ELR (cell line): ENCODE results near the gene ESPNL.

Source experiments
- DNase-seq: peaks from one replicate; pipeline ENCODE4 v3.0.0-alpha.2; 2015; ENCODE audit warnings: low read depth

ESPNL gene

DNA sequence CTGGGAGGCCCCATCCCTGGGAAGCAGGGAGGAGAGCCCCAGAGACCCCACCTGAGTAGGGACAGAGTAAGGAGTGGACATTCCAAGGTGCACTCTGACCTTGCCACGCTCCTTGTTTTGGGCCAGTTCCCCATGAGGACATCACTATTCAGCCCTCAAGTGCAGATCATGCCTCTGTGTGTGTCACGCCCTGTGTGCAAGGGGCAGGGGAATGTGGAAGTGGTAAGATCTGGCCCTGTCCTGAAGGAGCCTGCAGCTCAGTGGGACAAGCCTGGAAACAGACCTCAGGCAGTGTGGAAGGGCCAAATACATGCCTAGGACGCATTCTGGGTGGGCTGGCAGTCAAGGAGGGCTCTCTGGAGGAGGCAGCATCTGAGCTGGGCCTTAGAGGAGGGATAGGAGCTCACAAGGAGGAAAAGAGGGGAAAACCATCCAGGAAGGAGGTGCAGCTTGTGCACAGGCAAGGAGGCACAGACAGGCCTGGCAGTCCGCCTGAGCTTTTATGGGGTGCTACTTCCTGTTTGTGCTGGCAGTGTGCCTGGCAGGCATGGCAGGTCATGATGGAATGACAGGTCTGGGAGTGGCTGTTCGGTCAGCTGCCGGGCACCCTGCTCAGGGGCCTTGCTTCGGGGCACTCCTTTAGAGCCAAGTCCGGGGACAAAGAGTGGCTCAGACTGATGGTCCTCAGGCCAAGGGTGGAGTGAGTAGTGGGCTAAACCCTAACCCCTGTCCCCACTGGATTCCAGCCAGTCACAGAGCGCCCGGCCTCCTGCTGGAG is 41.6 kb downstream of the ESPNL start:
- peak; percentile 58 for DNase-seq

DNA sequence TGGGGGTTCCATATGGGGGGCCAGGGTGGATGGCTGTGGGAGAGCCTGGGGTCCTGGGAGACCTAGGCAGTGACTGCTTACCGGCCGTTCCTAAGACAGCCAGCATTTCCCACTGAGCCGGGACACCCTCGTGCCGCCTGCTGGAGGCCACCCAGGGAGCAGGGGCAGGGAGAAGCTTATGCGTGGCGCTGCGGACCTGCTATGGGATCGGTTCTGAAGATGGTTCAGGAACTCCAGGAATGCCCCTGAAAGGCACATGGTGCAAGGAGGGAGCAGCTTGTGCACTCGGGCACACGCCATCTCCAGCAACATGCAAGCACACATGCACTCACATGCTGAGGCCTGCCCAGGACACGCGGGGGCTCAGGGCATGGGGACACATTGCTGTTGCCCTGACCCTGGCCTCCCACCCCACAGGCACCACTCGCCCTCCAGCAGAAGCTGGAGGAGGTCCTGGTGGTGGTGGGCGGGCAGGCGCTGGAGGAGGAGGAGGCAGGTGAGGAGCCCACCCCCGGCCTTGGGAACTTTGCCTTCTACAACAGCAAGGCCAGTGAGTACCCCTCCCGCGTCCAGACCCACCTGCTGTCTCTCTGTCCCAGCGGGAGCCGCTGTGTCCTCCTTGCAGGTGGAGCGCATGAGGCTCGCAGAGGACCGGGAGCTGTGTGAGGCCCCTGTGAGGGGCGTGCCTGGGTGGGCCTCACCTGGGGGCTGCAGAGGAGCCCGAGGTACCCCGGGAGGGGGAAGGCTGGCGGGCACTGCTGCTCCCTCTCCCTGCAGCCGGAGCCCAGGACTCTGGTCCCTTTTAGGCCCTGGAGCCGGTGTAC is 42.5 kb downstream of the ESPNL start:
- no peak for DNase-seq

DNA sequence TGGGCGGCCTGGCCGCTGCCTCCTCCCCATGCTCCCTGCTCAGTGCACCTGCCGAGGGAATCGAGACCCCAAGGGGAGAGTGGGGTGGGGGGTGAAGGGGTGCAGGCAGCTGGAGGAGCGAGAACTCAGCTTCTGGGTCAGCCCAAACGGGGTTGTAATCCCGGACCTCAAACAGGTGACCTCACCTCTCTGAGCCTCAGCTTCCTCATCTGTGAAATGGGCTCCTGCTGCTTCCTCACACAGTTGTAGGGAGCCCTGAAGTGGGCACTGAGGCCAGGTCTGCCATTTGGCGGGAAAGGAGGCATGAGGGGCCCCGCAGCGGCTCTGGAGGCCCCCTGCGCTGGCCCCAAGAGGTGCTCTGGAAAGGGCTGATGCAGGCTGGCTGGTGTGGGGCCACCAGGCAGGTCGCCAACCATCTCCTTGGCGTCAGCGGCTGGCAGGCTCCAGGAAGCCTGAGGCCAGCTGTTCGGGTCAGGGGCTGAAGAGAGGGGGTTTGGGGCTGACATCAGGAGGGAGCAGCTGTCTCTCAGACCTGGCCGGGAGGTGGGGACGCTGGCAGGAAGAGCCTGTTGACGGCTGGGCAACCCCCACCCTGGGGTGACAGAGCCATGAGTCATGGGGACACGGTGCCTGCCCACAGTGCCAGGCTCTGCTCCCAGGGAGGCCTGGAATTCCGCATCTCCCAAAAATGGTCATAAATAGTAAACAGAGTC is 43.3 kb downstream of the ESPNL start:
- peak; percentile 77 for DNase-seq

DNA sequence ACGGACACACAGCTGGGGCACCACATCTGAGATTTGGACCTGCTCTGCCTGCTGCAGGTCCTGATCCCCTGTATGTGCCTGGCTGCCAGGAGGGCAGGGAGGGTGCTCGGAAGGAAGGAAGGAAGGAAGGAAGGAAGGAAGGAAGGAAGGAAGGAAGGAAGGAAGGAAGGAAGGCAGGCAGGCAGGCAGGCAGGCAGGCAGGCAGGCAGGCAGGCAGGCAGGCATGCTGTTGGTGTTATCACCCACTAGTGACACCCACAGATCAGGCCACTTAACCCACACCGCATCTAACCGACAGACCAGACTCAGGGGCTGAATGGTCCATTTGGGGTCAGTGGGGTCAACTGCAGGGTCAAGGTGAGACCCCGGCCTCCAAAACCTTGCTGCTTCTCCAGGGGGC is 44.1 kb downstream of the ESPNL start:
- no peak for DNase-seq

DNA sequence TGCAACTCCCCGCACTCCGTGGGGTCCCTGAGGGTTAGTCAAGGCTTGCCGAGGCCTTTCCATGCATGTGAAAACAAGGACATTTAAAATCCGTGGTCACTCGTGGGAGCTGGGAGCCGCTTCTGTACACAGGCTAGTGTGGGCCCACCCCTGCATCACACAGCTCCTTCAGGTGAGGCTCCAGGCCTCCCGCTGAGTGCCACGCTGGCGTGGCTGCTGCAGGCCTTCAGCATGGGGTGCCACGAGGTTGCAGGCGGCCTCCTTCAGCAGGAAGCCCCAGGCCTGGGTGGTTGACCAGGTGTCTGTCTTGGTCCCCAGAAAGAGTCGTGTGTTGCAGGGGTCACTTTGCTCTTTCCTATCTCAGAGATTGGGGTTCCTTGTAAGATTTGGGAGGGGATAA is 44.9 kb downstream of the ESPNL start:
- no peak for DNase-seq

DNA sequence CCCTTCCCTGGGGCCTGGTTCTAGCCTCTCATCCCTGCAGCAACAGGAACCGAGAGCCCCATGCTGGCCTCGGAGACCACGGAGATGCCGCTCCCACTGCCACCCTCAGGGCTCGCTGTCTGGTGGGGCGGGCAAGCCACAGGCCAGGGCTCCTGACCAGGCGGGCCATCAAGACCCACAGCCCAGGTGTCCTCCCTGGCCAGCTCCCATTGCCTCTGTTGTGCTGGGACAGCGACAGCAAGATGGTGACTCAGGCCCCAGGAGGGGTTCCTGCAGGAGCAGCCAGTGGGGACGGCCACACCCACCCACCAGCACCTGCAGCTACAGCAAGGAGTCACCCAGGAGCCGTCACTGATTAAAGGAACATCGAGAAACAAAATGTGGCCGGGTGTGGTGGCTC is 45.7 kb downstream of the ESPNL start:
- DNase-seq = no peak

DNA sequence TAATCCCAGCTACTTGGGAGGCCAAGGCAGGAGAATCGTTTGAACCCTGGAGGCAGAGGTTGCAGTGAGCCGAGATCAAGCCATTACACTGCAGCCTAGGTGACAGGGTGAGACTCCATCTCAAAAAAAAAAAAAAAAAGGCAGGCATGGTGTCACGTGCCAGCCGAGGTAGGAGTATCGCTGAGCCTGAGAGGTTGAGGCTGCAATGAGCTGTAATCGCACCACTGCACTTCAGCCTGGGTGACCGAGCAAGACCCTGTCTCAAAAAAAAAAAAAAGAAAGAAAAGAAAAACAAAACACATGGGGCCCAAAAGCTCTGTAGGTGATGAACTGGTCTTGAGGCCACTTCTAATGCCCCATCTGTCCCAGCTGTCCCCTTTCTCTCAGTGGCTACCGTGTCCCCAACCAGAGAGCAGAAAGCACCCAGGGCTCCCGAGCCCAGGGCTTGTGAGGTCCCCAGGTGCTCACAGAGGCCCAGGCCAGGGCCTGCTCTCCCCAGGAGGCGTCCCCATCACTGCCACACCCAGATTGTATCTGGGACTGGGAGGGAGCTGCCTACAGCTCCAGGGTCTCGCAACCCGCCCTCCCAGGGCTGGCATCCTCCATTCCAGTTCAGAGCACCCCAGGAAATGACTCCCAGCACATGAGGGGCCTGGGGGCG is 46.9 kb downstream of the ESPNL start:
- DNase-seq = no peak

DNA sequence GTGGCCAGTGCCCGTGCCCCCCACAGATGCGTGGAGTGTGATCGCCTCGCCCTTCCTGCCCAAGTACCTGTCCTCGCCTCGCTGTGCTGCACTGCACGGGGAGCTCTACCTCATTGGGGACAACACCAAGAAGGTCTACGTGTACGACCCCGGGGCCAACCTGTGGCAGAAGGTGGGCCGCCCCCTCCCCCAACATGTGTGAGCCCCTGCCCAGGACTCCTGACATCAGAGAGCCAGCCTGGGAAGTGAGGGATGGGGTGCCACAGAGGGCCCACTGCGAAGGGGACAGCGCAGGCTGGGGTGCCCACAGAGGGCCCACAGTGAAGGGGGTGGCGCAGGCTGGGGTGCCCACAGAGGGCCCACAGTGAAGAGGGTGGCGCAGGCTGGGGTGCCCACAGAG is 48.8 kb downstream of the ESPNL start:
- no peak for DNase-seq

DNA sequence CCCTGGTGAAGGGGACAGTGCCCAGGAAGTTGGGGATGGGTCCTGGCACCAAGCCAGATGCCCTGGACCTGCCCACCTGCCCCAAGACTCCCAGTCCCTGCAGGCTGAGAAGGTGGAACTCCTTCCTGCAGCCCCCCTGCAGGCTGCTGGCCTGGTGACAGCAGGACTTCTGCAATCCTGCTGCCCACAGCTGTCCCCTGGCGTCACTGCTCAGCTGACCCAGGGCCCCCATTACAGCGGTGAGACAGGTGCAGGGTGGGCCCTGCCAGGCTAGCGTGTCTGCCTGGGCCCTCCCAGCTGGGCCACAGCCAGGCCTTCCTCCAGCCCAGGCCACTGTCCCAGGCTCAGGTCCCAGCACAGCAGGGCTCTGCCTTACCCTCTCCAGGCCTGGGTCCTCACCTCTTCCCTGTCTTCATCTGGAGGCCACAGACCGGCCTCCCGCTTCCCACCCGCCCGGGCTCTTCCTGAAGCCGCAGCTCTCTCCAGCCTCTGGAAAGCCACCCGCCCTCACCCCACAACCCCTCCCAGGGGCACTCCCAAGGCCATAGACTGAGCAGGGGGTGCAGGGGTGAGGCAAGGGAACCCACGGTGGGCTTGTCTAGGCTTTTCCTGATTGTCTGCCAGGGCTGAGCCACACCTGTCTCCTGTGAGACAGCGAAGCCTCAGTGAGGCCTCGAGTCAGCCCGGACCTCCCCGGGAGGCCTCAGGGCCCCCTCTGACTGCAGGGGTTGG is 49.9 kb downstream of the ESPNL start:
- no peak for DNase-seq

DNA sequence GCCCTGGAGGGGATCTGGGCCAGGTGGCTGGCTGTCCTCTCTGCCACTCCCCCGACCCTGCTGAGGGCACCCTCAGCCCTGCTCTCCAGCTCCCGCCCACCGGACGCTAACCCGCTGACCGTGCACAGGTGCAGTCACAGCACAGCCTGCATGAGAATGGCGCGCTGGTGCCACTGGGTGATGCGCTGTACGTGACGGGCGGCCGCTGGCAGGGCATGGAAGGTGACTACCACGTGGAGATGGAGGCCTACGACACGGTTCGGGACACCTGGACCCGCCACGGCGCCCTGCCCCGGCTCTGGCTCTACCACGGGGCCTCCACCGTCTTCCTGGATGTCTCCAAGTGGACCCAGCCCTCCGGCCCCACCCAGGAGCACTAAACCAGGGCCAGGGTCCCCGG is 50.5 kb downstream of the ESPNL start:
- no peak for DNase-seq

DNA sequence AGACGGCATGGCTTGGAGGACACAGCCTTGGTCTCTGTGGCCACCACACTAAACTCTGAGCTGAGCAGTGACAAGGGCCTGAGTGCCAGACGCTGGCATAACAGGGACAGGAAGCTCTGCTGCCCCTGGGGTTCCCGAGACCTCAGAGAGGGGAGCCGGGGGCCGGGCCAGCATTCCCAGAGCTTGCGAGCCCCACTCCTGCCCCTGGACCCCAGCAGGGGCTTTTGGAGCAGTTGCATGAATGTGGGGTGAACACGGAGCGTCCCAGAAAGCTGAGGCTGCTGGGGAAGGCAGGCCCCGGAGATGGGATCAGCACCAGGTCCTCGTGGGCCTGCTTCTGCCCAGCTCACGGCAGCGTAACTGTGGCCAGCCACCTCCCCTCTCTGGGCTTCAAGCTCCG is 51.1 kb downstream of the ESPNL start:
- no peak for DNase-seq

DNA sequence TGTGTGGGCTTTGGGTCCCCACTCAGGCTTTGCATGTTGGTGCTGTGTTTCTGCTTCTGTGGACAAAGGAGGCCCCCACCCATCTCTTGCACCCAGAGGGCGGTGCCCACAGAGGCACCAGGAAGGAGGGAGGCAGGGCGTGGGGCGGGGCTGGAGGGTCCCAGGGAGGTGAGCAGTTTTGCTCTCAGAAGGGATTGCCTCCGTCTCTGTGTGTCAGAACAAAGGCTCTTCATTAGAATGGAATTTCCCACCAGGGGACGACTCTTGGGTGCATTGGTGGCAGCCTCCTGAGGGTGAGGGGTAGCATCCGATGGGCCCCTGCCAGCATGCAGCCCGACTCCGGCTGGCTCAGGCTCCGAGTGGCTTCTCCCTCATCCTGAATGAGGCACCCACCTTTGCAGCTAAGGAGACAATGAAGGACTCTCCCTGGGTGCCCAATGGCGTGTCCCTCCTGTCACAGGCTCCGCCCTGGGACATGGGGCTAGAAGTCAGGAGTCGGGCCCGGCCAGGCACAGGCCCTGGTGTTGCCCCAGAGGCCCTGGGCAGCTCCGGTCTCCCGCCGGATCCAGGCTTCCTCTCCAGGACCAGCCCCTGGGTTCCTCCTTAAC is 51.6 kb downstream of the ESPNL start:
- DNase-seq = no peak

DNA sequence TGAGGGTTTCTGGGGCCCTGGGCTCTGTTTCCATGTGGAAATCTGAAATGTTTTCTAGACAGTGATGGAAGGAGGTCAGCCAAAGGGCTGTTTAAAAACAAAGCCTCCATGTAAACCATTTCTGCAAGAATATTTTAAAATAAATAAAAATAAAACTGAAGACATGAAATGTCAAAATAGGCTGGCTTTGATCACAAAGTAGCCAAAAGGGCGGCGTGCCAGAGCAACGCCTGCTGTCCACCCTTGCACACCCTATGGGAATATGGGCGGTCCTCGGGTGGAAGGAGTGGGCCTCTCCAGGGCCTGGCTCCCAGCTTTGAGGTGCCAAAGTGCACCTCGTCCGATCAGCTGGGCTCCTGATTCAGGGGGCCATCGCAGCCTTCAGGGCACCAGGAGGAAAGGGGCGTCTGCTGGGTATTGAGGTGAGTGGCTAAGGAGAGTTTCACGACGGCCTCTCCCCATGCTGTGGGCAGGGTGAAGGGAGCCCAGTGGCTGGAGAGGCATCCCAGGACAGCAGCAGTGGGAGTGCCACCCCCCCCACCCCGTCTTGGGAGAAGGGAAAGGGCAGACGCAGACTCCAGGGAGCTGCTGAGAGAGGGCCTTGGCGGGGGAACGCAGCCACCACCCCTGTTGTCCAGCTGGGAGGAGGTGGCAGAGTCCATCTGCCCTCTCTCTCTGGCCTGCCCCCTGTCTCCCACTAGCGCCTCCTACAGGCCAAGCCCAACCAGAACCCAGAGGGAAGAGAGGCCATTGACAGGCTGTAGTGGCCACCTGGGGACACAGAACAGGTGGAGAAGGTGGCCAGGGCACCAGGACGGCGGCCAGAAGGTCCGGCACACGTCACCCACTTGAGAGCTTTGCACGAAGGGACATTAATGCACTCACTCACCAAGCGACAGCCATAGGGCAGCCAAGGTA is 52.9 kb downstream of the ESPNL start:
- no peak for DNase-seq

DNA sequence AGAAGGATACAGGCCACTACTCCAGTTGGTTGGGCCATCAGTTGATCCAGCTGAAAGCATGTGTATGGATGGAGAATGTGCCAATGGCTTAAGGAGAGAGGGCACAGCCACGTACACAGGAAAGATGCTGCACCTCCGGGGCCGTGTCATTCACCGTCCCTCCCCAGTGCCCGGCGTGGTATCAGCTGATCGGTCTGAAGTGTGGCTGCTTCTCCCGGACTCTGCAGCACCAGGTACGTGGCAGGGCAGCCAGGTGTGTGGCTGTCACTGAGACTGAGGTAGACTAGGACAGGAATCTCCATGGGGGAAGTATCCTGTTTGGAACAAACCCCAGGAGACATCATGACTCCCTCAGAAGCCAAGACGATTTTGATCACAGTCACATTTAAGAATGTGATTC is 54.4 kb downstream of the ESPNL start:
- no peak for DNase-seq

DNA sequence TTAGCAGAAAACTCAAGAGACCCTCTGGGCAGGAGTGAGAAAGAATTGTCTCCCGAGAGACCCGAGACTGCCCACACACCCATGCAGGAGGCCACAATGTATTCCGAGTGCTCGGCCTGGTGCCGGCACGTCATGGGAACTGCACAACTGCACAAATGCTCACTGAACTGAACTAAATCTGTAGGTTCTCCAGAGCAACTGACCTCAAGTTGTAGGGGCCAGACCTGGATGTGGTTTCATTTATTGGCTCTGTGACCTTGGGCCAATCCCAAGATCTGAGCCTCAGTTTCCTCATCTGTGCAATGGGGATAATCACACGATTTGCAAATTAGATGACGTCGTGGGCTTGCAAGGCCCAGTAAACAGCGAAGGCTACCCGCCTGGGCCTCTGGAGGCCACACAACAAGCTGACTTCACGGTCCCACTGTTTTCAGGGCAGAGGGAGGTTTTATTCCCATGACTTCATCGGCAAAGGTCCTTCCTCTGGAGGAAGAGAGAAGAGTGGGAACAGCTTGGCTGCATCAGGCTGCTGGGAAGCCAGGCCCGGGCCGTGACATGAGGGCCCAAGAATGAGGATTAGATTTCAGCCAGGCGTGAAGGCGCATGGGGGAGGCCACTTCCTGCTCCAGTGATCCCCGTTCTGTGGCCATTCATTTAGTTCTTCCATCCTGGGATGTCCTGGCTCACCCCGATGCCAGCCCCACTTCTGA is 55.1 kb downstream of the ESPNL start:
- no peak for DNase-seq

DNA sequence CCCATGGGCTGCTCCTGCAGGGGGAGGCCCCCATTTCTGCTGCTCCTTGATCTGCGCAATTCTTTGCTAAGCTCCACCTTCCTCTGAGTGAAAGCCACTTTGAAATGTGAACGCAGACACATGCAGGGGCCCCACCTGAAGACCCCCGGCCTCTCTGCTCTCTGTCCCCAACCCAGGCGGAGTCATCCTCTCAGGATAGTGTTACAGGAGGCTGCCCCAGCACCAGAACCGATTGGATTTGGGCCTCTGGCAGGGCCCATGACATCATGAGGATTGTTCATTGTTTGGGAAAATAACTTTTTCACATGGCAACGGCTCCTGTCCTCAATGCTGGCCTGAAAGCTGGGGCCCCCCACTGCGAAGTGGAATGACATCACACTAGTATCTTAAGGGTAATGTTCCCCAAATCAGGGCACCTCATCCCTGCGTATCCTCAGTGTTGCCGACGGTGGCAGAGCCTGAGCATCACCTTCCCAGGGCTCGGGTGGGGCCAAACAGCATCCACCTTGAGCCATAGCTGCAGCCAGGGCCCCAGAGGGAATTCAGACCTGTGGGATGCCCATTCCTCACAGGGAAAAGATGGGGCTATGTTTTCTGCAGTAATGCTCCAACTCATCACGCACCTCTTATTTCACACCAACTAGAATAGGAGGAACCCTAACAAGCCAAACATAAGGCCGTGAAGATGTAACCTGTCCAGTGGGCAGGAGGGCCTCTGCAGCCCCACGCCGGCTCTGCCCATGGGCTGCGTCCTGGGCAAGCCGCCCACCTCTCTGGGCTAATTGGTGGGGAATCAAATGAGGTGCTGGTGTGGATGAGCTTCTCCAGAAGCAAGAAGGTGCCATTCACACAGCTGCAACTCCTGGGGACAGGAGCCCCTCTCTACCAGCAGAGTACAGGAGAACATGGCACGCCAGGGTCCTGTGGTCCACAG is 55.9 kb downstream of the ESPNL start:
- no peak for DNase-seq

DNA sequence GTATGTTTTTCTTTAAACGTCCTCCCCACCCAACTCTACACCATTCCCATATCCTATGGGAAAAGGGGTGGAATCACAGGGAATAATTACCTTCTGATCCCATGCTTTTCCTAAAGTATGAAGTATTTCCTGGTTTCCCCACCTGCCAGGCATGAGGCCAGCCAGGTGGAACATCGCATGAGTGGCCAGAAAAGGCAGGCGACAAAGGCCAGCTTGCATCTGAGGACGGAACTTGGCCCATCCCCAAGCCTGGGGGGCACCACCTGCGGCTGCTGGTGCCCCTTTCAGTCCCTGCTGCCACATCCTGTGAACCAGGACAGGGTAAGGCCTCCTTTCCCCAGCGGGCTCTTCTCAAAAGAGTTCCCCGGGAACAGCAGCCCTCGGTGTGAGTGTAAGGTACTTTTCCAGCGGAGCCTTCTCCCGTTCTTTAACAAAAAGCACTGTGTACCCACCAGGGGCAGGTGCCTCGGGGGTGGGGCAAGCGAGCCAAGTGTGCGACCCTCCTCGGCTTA is 57.4 kb downstream of the ESPNL start:
- DNase-seq = no peak

DNA sequence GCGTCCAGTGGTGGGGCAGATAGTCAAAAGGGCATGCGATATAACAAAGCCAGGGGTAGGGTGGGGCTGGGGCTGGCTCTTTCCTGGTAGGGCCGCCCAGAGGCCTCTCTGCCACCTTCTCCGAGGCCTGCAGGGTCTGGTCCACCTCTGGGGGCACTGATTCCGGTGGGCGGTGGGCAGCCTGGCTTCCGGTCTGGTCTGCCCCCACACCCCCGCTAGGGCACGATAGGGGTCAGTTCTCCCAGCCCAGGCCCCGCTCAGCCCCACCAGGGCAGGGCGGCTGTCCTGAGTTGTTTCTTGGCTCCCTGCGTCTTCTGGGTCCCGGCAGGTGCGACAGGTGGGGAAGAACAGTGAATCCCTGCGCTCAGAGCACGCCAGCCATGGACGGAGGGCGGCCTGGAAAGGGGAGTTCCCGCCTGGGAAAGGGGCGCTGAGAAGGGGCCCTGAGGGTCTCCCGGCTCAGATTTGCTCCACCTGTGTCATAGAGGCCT is 57.9 kb downstream of the ESPNL start:
- no peak for DNase-seq
